Fibroblast of lung (primary cell): ENCODE data around the gene UGT8.

Experiments used
- EZH2 ChIP-seq: IDR thresholded peaks from 2 replicates; pipeline ENCODE4 v1.5.1; 2012; ENCODE audit warnings: low read length, control low read depth, mild to moderate bottlenecking; ENCODE audit errors: missing control alignments
- TF ChIP-seq, protein P1 (sequence below), 2 donors: IDR thresholded peaks in 1 of 2; conservative IDR thresholded peaks in 1 of 2; 1 replicate in 1 of 2; 2 replicates in 1 of 2; pipeline ENCODE4 v1.5.1; 2011 to 2012; ENCODE audit warnings: low read length in 2 of 2, control low read depth in 1 of 2, inconsistent platforms in 1 of 2, low read depth in 1 of 2, mild to moderate bottlenecking in 1 of 2

GRCh38 chr4:114599231-114599902, 760 bp downstream of the UGT8 start:
- TF ChIP-seq, protein P1, sequence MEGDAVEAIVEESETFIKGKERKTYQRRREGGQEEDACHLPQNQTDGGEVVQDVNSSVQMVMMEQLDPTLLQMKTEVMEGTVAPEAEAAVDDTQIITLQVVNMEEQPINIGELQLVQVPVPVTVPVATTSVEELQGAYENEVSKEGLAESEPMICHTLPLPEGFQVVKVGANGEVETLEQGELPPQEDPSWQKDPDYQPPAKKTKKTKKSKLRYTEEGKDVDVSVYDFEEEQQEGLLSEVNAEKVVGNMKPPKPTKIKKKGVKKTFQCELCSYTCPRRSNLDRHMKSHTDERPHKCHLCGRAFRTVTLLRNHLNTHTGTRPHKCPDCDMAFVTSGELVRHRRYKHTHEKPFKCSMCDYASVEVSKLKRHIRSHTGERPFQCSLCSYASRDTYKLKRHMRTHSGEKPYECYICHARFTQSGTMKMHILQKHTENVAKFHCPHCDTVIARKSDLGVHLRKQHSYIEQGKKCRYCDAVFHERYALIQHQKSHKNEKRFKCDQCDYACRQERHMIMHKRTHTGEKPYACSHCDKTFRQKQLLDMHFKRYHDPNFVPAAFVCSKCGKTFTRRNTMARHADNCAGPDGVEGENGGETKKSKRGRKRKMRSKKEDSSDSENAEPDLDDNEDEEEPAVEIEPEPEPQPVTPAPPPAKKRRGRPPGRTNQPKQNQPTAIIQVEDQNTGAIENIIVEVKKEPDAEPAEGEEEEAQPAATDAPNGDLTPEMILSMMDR (conservative IDR thresholded peaks at IDR 0.05 in 1 of 2, IDR thresholded peaks at IDR 0.05 in 1 of 2; ENCODE audit: low read depth in 1 of 2, low read length in 2 of 2), result no peak
- peak; percentile 75 for TF ChIP-seq EZH2
